ENCODE measurements around the gene CPLANE2.

CPLANE2 gene

GRCh38 chr1:16241221-16241708, 4.3 kb upstream of the CPLANE2 start (continued):
- no peak for TF ChIP-seq ZSCAN18 (tag by site-specific recombination; IDR thresholded peaks at IDR 0.05)
- TF ChIP-seq ZSCAN16 (tag by site-specific recombination; IDR thresholded peaks at IDR 0.05) = no peak
- no peak for TF ChIP-seq ZFHX2 (tag by site-specific recombination; conservative IDR thresholded peaks at IDR 0.05)
- no peak for TF ChIP-seq ZNF391 (tag by site-specific recombination; IDR thresholded peaks at IDR 0.05; ENCODE audit: borderline replicate concordance, low read depth)
- no peak for TF ChIP-seq ZXDB (tag by site-specific recombination; IDR thresholded peaks at IDR 0.05)
- no peak for TF ChIP-seq CTCF (tag by site-specific recombination; IDR thresholded peaks at IDR 0.05)
- TF ChIP-seq ZIC2 (tag by site-specific recombination; IDR thresholded peaks at IDR 0.05) = peak; percentile 39
- no peak for TF ChIP-seq ZNF248 (tag by site-specific recombination; IDR thresholded peaks at IDR 0.05)
- TF ChIP-seq ATF2 (tag by site-specific recombination; IDR thresholded peaks at IDR 0.05; ENCODE audit: low read depth) = no peak

- Histone ChIP-seq H3K9me3 (ENCODE audit: control insufficient read depth, insufficient read depth, low read depth, low read length) (no peaks in the 10 kb centered on the region), H3K4me3 (ENCODE audit: low read depth, low read length) (no peak overlapping the region), H3K4me1 (ENCODE audit: control insufficient read depth, insufficient read depth, low read length) (peaks cover 9% of the 10 kb centered on the region), H3K36me3 (ENCODE audit: control insufficient read depth in 2 of 2, insufficient read depth in 1 of 2, low read length in 2 of 2) (no peaks in the 10 kb centered on the region), H3K27ac (ENCODE audit: extremely low read depth, low read depth, low read length) (no peak overlapping the region)
- CTCF ChIA-PET = no interaction called here
- TF ChIP-seq ZNF600 (tag by site-specific recombination; IDR thresholded peaks at IDR 0.05) (no peak), ZIC2 (tag by site-specific recombination; IDR thresholded peaks at IDR 0.05) (no peak), ZNF513 (tag by site-specific recombination; IDR thresholded peaks at IDR 0.05) (no peak), ZNF548 (tag by site-specific recombination; IDR thresholded peaks at IDR 0.05) (peak; percentile 92), PATZ1 (tag by site-specific recombination; IDR thresholded peaks at IDR 0.05) (no peak)
- POLR2A ChIA-PET = no interaction called here
Observed at GRCh38 chr1:16239972-16240491, 3.0 kb upstream of the CPLANE2 start.

- POLR2A ChIA-PET = interaction anchor here (0.8 to 1.6 kb wide), 4 partner anchors 11 to 126 kb away, joined by 3 to 9 read pairs (median 4); no protein-coding TSS in a partner anchor
- H3K36me3 ChIP-seq (ENCODE audit: control insufficient read depth in 2 of 2, insufficient read depth in 1 of 2, low read length in 2 of 2) = peaks cover 0 to 10% of the 10 kb centered on the region in 2 experiments; a peak in 1 of 3 replicates
- H3K4me1 ChIP-seq (ENCODE audit: control insufficient read depth, insufficient read depth, low read length) = peaks cover 9% of the 10 kb centered on the region
- H3K9me3 ChIP-seq (ENCODE audit: control insufficient read depth, insufficient read depth, low read depth, low read length) = no peaks in the 10 kb centered on the region
- peak overlapping the region; percentile 40 for H3K27ac ChIP-seq (ENCODE audit: extremely low read depth, low read depth, low read length)
- CTCF ChIA-PET = interaction anchor here (0.6 to 1.3 kb wide), 6 partner anchors 11 to 155 kb away, joined by 3 to 5 read pairs (median 4); no protein-coding TSS in a partner anchor
- H3K4me3 ChIP-seq (ENCODE audit: low read depth, low read length) = peak overlapping the region; percentile 12
- no peak for TF ChIP-seq ZNF37A (tag by site-specific recombination; IDR thresholded peaks at IDR 0.05)
- TF ChIP-seq ZNF362 (tag by site-specific recombination; IDR thresholded peaks at IDR 0.05) = no peak
- TF ChIP-seq SP2 (tag by site-specific recombination; IDR thresholded peaks at IDR 0.05) = no peak
- TF ChIP-seq INSM2 (tag by site-specific recombination; IDR thresholded peaks at IDR 0.05) = no peak
- no peak for TF ChIP-seq ZBTB26 (tag by site-specific recombination; optimal IDR thresholded peaks at IDR 0.05)
Observed at GRCh38 chr1:16237343-16237830, 404 bp upstream of the CPLANE2 start.
